ENCODE data around the gene FBLL1. TPM values are rescaled to one million over a fixed set of nuclear protein-coding genes. Genes with fewer than 3 reads are reported as not detected.
"Not testable (repeated sequence)": the region's sequence is repeated elsewhere in the genome, so short reads cannot be mapped to it uniquely, and the experiment has no call there.

FBLL1 gene
- total RNA-seq, 1 donor = 0.36 TPM

DNA sequence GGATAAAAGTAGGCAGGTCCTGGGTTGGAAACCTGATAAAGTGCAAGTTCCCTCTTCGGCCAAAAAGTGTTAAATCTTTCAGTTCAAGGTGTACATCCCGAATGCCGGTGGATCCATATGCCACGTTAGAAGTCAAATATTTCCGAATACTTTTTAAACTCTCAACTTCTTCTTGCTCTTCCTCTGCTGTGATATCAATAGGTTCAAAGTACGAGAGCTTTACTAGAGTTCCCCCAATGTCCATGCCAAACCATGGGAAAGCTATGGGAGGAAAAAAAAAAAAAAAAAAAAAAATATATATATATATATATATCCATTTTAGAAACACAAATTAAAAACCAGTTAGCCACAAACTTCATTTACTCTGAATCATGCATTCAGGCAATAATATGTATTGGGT, 39.6 kb downstream of the FBLL1 start:
- H4K20me1 ChIP-seq (ENCODE audit: insufficient read depth, low read length) = peaks cover 23% of the 10 kb centered on the region
- H3K9me3 ChIP-seq (ENCODE audit: low read depth, low read length) = no peaks in the 10 kb centered on the region
- no peaks in the 10 kb centered on the region for H3K4me1 ChIP-seq (ENCODE audit: insufficient read depth, low read length)
- H3K27ac ChIP-seq (ENCODE audit: low read depth, low read length) = no peak overlapping the region
- H3K27me3 ChIP-seq (ENCODE audit: insufficient read depth, low read length) = no peaks in the 10 kb centered on the region
- H3K4me2 ChIP-seq (ENCODE audit: insufficient read depth, low read length) = no peak overlapping the region
- peaks cover 10% of the 10 kb centered on the region for H3K36me3 ChIP-seq (ENCODE audit: insufficient read depth, low read length)
- no peak for DNase-seq (ENCODE audit: insufficient read length, low spot score, missing footprints)
- no peak overlapping the region for H3K4me3 ChIP-seq (ENCODE audit: insufficient read depth, low read length)
- peaks cover 79% of the 10 kb centered on the region for H3K79me2 ChIP-seq (ENCODE audit: insufficient read depth, low read length)
- TF ChIP-seq, protein P1, sequence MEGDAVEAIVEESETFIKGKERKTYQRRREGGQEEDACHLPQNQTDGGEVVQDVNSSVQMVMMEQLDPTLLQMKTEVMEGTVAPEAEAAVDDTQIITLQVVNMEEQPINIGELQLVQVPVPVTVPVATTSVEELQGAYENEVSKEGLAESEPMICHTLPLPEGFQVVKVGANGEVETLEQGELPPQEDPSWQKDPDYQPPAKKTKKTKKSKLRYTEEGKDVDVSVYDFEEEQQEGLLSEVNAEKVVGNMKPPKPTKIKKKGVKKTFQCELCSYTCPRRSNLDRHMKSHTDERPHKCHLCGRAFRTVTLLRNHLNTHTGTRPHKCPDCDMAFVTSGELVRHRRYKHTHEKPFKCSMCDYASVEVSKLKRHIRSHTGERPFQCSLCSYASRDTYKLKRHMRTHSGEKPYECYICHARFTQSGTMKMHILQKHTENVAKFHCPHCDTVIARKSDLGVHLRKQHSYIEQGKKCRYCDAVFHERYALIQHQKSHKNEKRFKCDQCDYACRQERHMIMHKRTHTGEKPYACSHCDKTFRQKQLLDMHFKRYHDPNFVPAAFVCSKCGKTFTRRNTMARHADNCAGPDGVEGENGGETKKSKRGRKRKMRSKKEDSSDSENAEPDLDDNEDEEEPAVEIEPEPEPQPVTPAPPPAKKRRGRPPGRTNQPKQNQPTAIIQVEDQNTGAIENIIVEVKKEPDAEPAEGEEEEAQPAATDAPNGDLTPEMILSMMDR (IDR thresholded peaks at IDR 0.05; ENCODE audit: extremely low read depth, low read depth, low read length) = no peak
- no peak overlapping the region for H2AFZ ChIP-seq (ENCODE audit: low read length)

DNA sequence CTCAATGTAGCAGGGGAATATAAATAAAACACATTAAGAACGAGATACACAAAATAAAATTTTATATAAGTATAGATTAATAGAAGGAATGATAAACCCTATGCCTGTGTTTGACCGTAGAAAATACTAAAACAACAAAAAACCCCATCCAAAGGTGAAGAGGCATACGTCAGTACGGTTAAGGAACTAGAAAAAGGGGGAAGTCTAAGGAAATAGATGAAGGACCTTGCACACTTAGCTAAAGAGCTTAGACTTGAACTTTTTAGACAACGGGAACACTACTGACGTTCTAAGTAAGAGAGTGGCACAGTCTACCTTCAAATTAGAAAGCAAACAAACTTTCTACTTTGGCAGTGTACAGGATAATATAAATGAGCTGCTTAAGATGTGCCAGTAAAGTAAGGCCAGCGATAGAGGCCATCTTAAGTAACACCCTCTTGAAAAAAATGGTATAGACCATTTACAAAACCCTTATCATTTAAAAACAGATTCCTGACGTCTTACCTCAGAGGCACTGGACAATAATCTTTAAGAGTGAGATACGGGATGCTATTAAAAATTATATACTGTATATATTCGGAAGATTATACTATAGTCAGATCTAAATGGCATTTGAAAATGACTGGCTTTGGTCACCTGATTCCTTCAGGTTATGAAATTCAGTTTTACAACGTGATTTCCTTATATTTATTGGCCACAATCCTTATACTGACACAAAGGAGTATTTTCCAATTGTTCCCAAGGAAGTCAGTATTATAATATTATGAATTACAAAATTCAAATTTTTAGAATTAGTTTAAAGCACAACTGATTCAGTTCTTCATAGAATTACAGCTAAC, 41.6 kb downstream of the FBLL1 start:
- DNase-seq (ENCODE audit: insufficient read length, low spot score, missing footprints) = no peak
- no peak overlapping the region for H3K27ac ChIP-seq (ENCODE audit: low read depth, low read length)
- H3K36me3 ChIP-seq (ENCODE audit: insufficient read depth, low read length) = peaks cover 10% of the 10 kb centered on the region
- no peak overlapping the region for H3K4me2 ChIP-seq (ENCODE audit: insufficient read depth, low read length)
- peaks cover 33% of the 10 kb centered on the region for H4K20me1 ChIP-seq (ENCODE audit: insufficient read depth, low read length)
- no peak overlapping the region for H3K4me3 ChIP-seq (ENCODE audit: insufficient read depth, low read length)
- TF ChIP-seq, protein P1 (IDR thresholded peaks at IDR 0.05; ENCODE audit: extremely low read depth, low read depth, low read length) = no peak
- H3K4me1 ChIP-seq (ENCODE audit: insufficient read depth, low read length) = no peaks in the 10 kb centered on the region
- H3K9me3 ChIP-seq (ENCODE audit: low read depth, low read length) = no peaks in the 10 kb centered on the region
- H3K27me3 ChIP-seq (ENCODE audit: insufficient read depth, low read length) = no peaks in the 10 kb centered on the region
- H2AFZ ChIP-seq (ENCODE audit: low read length) = no peak overlapping the region
- peaks cover 85% of the 10 kb centered on the region for H3K79me2 ChIP-seq (ENCODE audit: insufficient read depth, low read length)

DNA sequence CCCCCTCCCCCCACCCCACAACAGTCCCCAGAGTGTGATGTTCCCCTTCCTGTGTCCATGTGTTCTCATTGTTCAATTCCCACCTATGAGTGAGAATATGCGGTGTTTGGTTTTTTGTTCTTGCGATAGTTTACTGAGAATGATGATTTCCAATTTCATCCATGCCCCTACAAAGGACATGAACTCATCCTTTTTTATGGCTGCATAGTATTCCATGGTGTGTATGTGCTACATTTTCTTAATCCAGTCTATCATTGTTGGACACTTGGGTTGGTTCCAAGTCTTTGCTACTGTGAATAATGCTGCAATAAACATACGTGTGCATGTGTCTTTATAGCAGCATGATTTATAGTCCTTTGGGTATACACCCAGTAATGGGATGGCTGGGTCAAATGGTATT, 44.6 kb downstream of the FBLL1 start:
- not testable (repeated sequence) for H3K27me3 ChIP-seq (ENCODE audit: insufficient read depth, low read length); H3K4me3 ChIP-seq (ENCODE audit: insufficient read depth, low read length)

DNA sequence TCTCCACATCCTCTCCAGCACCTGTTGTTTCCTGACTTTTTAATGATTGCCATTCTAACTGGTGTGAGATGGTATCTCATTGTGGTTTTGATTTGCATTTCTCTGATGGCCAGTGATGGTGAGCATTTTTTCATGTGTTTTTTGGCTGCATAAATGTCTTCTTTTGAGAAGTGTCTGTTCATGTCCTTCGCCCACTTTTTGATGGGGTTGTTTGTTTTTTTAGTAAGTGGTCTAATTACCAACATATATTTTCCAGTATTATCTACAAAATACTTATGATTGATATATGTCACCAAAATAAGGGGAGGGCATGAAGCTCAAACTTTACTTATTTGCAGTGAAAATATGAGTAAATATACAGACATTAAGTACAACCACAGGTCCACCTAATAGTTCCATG, 45.1 kb downstream of the FBLL1 start:
- H2AFZ ChIP-seq (ENCODE audit: low read length); H3K27ac ChIP-seq (ENCODE audit: low read depth, low read length); H3K4me3 ChIP-seq (ENCODE audit: insufficient read depth, low read length); H3K36me3 ChIP-seq (ENCODE audit: insufficient read depth, low read length); DNase-seq (ENCODE audit: insufficient read length, low spot score, missing footprints); H3K27me3 ChIP-seq (ENCODE audit: insufficient read depth, low read length); H3K9me3 ChIP-seq (ENCODE audit: low read depth, low read length); H3K4me2 ChIP-seq (ENCODE audit: insufficient read depth, low read length): not testable (repeated sequence)
- H3K79me2 ChIP-seq (ENCODE audit: insufficient read depth, low read length) = peaks cover 89% of the 10 kb centered on the region
- peaks cover 51% of the 10 kb centered on the region for H4K20me1 ChIP-seq (ENCODE audit: insufficient read depth, low read length)
- peaks cover 11% of the 10 kb centered on the region for H3K4me1 ChIP-seq (ENCODE audit: insufficient read depth, low read length)

More for the DNA sequence above, 44.6 kb downstream of the FBLL1 start:
- H3K27ac ChIP-seq (ENCODE audit: low read depth, low read length); H3K4me2 ChIP-seq (ENCODE audit: insufficient read depth, low read length); H2AFZ ChIP-seq (ENCODE audit: low read length); H3K9me3 ChIP-seq (ENCODE audit: low read depth, low read length); H3K36me3 ChIP-seq (ENCODE audit: insufficient read depth, low read length); DNase-seq (ENCODE audit: insufficient read length, low spot score, missing footprints): not testable (repeated sequence)
- Histone ChIP-seq H3K79me2 (ENCODE audit: insufficient read depth, low read length) (peaks cover 86% of the 10 kb centered on the region), H4K20me1 (ENCODE audit: insufficient read depth, low read length) (peaks cover 48% of the 10 kb centered on the region), H3K4me1 (ENCODE audit: insufficient read depth, low read length) (peaks cover 11% of the 10 kb centered on the region)

Measured in osteoblast (primary cell).